ENCODE results near the gene TRIM8.

DNA sequence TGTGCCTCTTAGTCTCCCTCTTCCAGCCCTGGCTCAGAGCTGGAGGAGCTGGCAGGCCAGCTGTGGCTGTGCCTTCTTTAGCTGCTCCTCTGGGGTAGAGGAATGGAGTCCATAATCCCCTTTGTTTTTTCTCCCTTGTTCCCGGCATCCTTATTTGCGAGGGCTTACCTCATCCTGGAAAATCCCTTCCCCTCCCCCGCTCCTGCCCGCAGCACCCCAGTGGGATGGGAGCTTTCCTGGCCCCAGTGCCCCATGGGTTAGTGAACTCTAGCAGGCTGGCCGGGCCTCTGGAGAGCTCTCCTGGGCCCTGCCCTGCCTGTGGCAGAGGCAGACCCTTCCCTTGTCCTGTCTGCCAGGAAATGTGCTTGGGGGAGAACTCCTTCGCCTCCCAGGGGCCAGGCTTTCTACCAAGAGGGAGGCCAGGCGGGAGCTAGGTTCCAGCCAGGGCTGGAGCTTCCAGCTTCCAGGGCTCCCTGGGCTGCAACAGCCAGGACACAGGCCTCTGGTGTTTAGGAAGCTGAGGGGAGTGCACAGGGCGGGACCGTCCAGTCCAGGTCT, 16.5 kb upstream of the TRIM8 start:
- no peak for TF ChIP-seq EZH2phosphoT487 (IDR thresholded peaks at IDR 0.05; ENCODE audit: borderline replicate concordance)
- TF ChIP-seq, protein P1, sequence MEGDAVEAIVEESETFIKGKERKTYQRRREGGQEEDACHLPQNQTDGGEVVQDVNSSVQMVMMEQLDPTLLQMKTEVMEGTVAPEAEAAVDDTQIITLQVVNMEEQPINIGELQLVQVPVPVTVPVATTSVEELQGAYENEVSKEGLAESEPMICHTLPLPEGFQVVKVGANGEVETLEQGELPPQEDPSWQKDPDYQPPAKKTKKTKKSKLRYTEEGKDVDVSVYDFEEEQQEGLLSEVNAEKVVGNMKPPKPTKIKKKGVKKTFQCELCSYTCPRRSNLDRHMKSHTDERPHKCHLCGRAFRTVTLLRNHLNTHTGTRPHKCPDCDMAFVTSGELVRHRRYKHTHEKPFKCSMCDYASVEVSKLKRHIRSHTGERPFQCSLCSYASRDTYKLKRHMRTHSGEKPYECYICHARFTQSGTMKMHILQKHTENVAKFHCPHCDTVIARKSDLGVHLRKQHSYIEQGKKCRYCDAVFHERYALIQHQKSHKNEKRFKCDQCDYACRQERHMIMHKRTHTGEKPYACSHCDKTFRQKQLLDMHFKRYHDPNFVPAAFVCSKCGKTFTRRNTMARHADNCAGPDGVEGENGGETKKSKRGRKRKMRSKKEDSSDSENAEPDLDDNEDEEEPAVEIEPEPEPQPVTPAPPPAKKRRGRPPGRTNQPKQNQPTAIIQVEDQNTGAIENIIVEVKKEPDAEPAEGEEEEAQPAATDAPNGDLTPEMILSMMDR (conservative IDR thresholded peaks at IDR 0.05; ENCODE audit: low read length) = no peak

All from Loucy (cell line).